Lung (tissue), 12 donors: ENCODE data around the gene PTPRT. TPM values are rescaled to one million over a fixed set of nuclear protein-coding genes. Genes with fewer than 3 reads are reported as not detected.

Experiments
- ATAC-seq: fragments of 200-7000 bp; cut with Tn5 transposase; one replicate; pipeline ENCODE4 v1.9.1; 2020; ENCODE audit warnings: moderate number of reproducible peaks; ENCODE audit not compliant: insufficient read depth, low FRiP score
- DNase-seq, 3 donors: peaks; one replicate each; pipeline ENCODE4 v3.0.0-alpha.2; 2013 to 2017
- H3K27ac ChIP-seq, 2 donors: one replicate each; pipeline ENCODE4 v1.5.1; 2013; ENCODE audit warnings: mild to moderate bottlenecking in 2 of 2, moderate library complexity in 2 of 2, control low read depth in 1 of 2, inconsistent platforms in 1 of 2, low read depth in 1 of 2, low read length in 1 of 2
- H3K27me3 ChIP-seq, 3 donors: one replicate each; pipeline ENCODE4 v1.5.1; 2013; ENCODE audit warnings: low read length in 2 of 3; ENCODE audit not compliant: control insufficient read depth in 3 of 3, insufficient read depth in 3 of 3
- H3K36me3 ChIP-seq, 4 donors: one replicate each; pipeline ENCODE4 v1.5.1; 2013; ENCODE audit warnings: low read length in 4 of 4, mild to moderate bottlenecking in 1 of 4, moderate library complexity in 1 of 4; ENCODE audit not compliant: control insufficient read depth in 4 of 4, insufficient read depth in 4 of 4
- H3K4me1 ChIP-seq, 5 donors: one replicate each; pipeline ENCODE4 v1.5.1; 2013; ENCODE audit warnings: low read length in 5 of 5, mild to moderate bottlenecking in 2 of 5, moderate library complexity in 1 of 5; ENCODE audit not compliant: control insufficient read depth in 5 of 5, insufficient read depth in 5 of 5
- H3K4me3 ChIP-seq: one replicate; pipeline ENCODE4 v1.5.1; 2013; ENCODE audit warnings: mild to moderate bottlenecking, control low read depth, moderate library complexity
- H3K9ac ChIP-seq, 2 donors: one replicate each; pipeline ENCODE4 v1.5.1; 2013; ENCODE audit warnings: low read length in 2 of 2, control low read depth in 1 of 2; ENCODE audit not compliant: insufficient read depth in 1 of 2
- H3K9me3 ChIP-seq, 4 donors: one replicate each; pipeline ENCODE4 v1.5.1; 2013; ENCODE audit warnings: low read length in 3 of 4, mild to moderate bottlenecking in 1 of 4, moderate library complexity in 1 of 4; ENCODE audit not compliant: control insufficient read depth in 4 of 4, insufficient read depth in 3 of 4
- CTCF ChIP-seq: IDR thresholded peaks from 2 replicates; pipeline ENCODE4 v1.5.1; 2012; ENCODE audit warnings: mild to moderate bottlenecking; ENCODE audit errors: control extremely low read depth, extremely low read depth
- WGBS, 2 donors: extraction: QIAGEN DNeasy Blood & Tissue Kit; methylation state at CpG; one replicate each; pipeline ENCODE4 v1.1.7; 2013; 5-methylcytosine and 5-hydroxymethylcytosine counted together
- polyA plus RNA-seq, 2 donors: library from polyadenylated mRNA; stranded (reverse); fragments of 200-250 nt; gene quantifications; one replicate each; pipeline ENCODE4 v1.2.1, GENCODE V29; 2013
- total RNA-seq, 2 donors: library from RNA; depleted of rRNA in 1 of 2; stranded (reverse); fragments of >200 nt in 1 of 2; gene quantifications; one replicate each; pipeline ENCODE4 v1.2.1, GENCODE V29; 2014 to 2021
- donor health status: control.
- donor health status: control.
- donor health status: Bipolar disorder and iron deficiency.
- donor health status: healthy.
- donor health status: DM: yes; HTN: yes; CAD: no.

The PTPRT gene
- total and polyA plus RNA-seq, 4 donors = 0.37 to 13.8 (median 6.1) TPM

- DNase-seq = no peak
- TF ChIP-seq CTCF = no peak
- H3K36me3 ChIP-seq = no peaks in the 10 kb centered on the region
- no peak overlapping the region for H3K27ac ChIP-seq
- no peak for ATAC-seq
- peaks cover 0 to 4% (median 2%) of the 10 kb centered on the region in 3 donors for H3K27me3 ChIP-seq
- 42 to 49% methylated on average over 7 of the region's 7 CpGs for WGBS, 2 donors
- peaks cover 0 to 8% (median 0%) of the 10 kb centered on the region in 4 donors for H3K9me3 ChIP-seq
- no peak overlapping the region for H3K4me3 ChIP-seq
- no peaks in the 10 kb centered on the region for H3K4me1 ChIP-seq
- H3K9ac ChIP-seq = no peak overlapping the region
These were observed 142.7 kb downstream of the PTPRT start for GRCh38 chr20:43046966-43047365.

GRCh38 chr20:43043887-43044286, 145.8 kb downstream of the PTPRT start:
- H3K4me1 ChIP-seq = no peaks in the 10 kb centered on the region
- no peak overlapping the region for H3K4me3 ChIP-seq
- H3K27ac ChIP-seq = no peak overlapping the region
- H3K36me3 ChIP-seq = no peaks in the 10 kb centered on the region
- ATAC-seq (no peak), DNase-seq (peak in 2 of 3 donors; percentile 16 to 22)
- peaks cover 0 to 2% (median 0%) of the 10 kb centered on the region in 3 donors for H3K27me3 ChIP-seq
- H3K9ac ChIP-seq = no peak overlapping the region
- peaks cover 0 to 11% (median 0%) of the 10 kb centered on the region in 4 donors for H3K9me3 ChIP-seq
- no peak for TF ChIP-seq CTCF
- WGBS, 2 donors = 47% methylated on average over 4 of the region's 4 CpGs

- TF ChIP-seq CTCF = no peak
- ATAC-seq (no peak), DNase-seq (peak; percentile 34 to 68 (median 47))
- Histone ChIP-seq H3K9me3 (peaks cover 0 to 4% (median 0%) of the 10 kb centered on the region in 4 donors), H3K9ac (no peak overlapping the region), H3K27me3 (peaks cover 0 to 5% (median 0%) of the 10 kb centered on the region in 3 donors), H3K36me3 (no peaks in the 10 kb centered on the region), H3K4me3 (no peak overlapping the region), H3K27ac (no peak overlapping the region), H3K4me1 (no peaks in the 10 kb centered on the region)
- WGBS, 2 donors = 16 to 17% methylated on average over 6 of the region's 6 CpGs
These were observed 149.3 kb downstream of the PTPRT start for GRCh38 chr20:43040427-43040826.
